ENCODE measurements around the gene MACROD2. TPM values are rescaled to one million over a fixed set of nuclear protein-coding genes. Genes with fewer than 3 reads are reported as not detected.

The MACROD2 gene
- total RNA-seq, 4 donors from 2014 or later = 10.0 to 24.0 (median 17.0) TPM

GRCh38 chr20:15823718-15824117, 1828.4 kb downstream of the MACROD2 start:
- TF ChIP-seq POLR2A (IDR thresholded peaks at IDR 0.05) = no peak
- TF ChIP-seq, protein P1, sequence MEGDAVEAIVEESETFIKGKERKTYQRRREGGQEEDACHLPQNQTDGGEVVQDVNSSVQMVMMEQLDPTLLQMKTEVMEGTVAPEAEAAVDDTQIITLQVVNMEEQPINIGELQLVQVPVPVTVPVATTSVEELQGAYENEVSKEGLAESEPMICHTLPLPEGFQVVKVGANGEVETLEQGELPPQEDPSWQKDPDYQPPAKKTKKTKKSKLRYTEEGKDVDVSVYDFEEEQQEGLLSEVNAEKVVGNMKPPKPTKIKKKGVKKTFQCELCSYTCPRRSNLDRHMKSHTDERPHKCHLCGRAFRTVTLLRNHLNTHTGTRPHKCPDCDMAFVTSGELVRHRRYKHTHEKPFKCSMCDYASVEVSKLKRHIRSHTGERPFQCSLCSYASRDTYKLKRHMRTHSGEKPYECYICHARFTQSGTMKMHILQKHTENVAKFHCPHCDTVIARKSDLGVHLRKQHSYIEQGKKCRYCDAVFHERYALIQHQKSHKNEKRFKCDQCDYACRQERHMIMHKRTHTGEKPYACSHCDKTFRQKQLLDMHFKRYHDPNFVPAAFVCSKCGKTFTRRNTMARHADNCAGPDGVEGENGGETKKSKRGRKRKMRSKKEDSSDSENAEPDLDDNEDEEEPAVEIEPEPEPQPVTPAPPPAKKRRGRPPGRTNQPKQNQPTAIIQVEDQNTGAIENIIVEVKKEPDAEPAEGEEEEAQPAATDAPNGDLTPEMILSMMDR (IDR thresholded peaks at IDR 0.05) = no peak
- WGBS, 2 donors = 66 to 87% methylated on average over 2 of the region's 2 CpGs
- DNase-seq (ENCODE audit: low spot score in 2 of 2) = no peak
- intact Hi-C loops (cut with DNase I; ENCODE audit: low total_unique reads) = no loop called here
- no peak overlapping the region for H3K4me3 ChIP-seq (ENCODE audit: low read depth, poor library complexity, severe bottlenecking)

GRCh38 chr20:15827628-15828027, 1832.3 kb downstream of the MACROD2 start:
- TF ChIP-seq, protein P1 (IDR thresholded peaks at IDR 0.05) = no peak
- TF ChIP-seq POLR2A (IDR thresholded peaks at IDR 0.05) = no peak
- no peak for DNase-seq (ENCODE audit: low spot score in 2 of 2)
- intact Hi-C loops (cut with DNase I; ENCODE audit: low total_unique reads) = no loop called here
- no peak overlapping the region for H3K4me3 ChIP-seq (ENCODE audit: low read depth, poor library complexity, severe bottlenecking)

DNA sequence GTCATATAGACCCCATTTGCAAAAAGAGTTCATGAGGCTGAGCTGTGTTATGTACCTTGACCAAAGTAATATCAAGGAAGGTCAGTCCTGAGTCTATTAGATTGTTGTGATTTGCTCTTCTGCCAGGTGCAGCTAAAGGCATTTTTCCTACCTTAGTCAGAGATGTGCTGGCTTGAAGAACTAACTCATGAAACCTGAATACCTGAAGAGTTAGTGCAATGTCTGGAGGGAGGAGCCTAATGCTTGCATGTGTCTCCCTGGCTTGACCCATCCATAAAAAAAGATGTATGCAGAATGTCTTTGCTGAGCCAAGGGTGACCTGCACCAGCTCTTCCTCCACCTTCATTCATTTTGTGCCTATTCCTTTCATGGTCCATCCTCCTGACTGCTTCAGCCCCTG, 1835.9 kb downstream of the MACROD2 start:
- no peak for DNase-seq (ENCODE audit: low spot score in 2 of 2)
- intact Hi-C loops (cut with DNase I; ENCODE audit: low total_unique reads) = no loop called here
- no peak for TF ChIP-seq POLR2A (IDR thresholded peaks at IDR 0.05)
- TF ChIP-seq, protein P1 (IDR thresholded peaks at IDR 0.05) = no peak
- H3K4me3 ChIP-seq (ENCODE audit: low read depth, poor library complexity, severe bottlenecking) = no peak overlapping the region

GRCh38 chr20:15832512-15832911, 1837.2 kb downstream of the MACROD2 start:
- intact Hi-C loops (cut with DNase I; ENCODE audit: low total_unique reads) = no loop called here
- 51 to 66% methylated on average over 6 of the region's 6 CpGs for WGBS, 2 donors
- no peak overlapping the region for H3K4me3 ChIP-seq (ENCODE audit: low read depth, poor library complexity, severe bottlenecking)
- DNase-seq (ENCODE audit: low spot score in 2 of 2) = no peak
- TF ChIP-seq, protein P1 (IDR thresholded peaks at IDR 0.05) = no peak
- TF ChIP-seq POLR2A (IDR thresholded peaks at IDR 0.05) = no peak

- intact Hi-C loops (cut with DNase I; ENCODE audit: low total_unique reads) = no loop called here
- DNase-seq (ENCODE audit: low spot score in 2 of 2) = no peak
- 85 to 87% methylated on average over 3 of the region's 3 CpGs for WGBS, 2 donors
- H3K4me3 ChIP-seq (ENCODE audit: low read depth, poor library complexity, severe bottlenecking) = no peak overlapping the region
- no peak for TF ChIP-seq POLR2A (IDR thresholded peaks at IDR 0.05)
- TF ChIP-seq, protein P1 (IDR thresholded peaks at IDR 0.05) = no peak
Observed at GRCh38 chr20:15834857-15835256, 1839.5 kb downstream of the MACROD2 start.

GRCh38 chr20:15835811-15836210, 1840.5 kb downstream of the MACROD2 start:
- TF ChIP-seq, protein P1 (IDR thresholded peaks at IDR 0.05) = no peak
- WGBS, 2 donors = 65 to 73% methylated on average over 1 of the region's 1 CpG
- no peak overlapping the region for H3K4me3 ChIP-seq (ENCODE audit: low read depth, poor library complexity, severe bottlenecking)
- intact Hi-C loops (cut with DNase I; ENCODE audit: low total_unique reads) = no loop called here
- no peak for DNase-seq (ENCODE audit: low spot score in 2 of 2)
